DMS114 treated with DMSO at 0.1 percent for 48 hours (cell line): ENCODE measurements around the gene C11orf71.

Experiments used
- DNase-seq: peaks from one replicate; lab custom pipeline; 2025; ENCODE audit not compliant: unreplicated experiment; lab: John Stamatoyannopoulos, UW

The C11orf71 gene

DNA sequence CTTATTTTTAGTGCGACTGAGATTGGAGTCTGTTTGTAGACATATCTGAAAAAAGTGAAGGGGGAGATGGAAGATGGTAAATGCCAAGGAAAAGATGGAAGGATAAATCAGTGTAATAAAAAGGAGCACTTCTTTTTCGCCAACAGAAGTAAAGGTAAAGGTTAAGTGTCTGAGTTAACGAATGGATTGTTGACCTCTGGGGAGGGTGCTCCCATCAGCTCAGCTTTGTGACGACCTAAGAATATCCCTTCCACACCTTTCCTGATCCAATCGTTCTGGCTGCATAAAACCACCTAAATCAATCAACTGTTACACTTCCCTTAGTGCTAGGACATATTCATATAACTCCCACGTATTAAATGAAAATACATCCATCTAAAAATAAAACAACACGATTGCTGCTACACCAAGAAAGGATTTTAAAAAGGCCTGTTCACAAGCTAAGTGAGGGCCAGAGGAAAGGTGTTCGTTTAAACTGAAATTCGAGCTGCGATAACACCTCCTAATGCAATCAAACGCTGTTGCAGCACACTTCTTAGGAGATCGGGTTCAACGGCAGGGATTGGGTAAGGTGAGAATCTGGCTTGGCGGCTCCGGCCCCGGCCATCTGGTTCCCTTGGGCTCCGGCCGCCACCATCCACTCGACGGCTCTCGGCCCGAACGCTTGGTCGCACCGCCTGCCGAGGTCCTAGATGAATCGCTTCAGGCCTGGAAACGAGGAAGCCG lies 658 bp downstream of the C11orf71 start:
- no peak for DNase-seq

GRCh38 chr11:114398303-114398920 lies 1.9 kb downstream of the C11orf71 start:
- no peak for DNase-seq

DNA sequence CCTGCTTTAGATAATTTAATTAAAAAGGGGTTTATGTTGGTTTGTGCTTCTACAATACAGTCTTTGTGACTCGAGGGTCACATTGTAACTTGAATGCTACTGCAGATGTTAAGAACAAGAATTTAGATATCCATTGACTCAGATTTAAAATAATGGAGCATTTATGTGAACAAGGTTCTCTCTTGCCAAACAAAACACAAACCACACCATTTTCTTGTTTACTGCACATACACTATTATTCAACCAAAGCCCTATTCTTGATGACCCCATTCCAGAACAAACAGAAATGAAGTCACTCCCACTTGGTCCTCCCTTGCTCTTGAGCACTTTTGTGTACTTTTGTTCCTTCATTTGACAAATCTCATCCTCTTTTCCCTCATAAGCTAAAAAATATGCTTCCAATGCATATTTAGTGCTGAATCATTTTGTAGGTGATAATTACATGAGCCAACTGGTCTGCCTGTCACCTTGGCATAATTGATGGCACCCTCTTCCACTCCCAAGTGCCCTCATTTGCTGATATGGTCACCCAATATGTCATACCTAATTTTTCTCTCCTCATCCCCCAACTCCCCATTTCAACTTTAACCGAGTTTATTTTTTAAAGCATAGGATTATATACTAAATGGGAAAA lies 2.8 kb downstream of the C11orf71 start:
- no peak for DNase-seq

- no peak for DNase-seq
Measured at GRCh38 chr11:114396916-114397315, 3.4 kb downstream of the C11orf71 start.

DNA sequence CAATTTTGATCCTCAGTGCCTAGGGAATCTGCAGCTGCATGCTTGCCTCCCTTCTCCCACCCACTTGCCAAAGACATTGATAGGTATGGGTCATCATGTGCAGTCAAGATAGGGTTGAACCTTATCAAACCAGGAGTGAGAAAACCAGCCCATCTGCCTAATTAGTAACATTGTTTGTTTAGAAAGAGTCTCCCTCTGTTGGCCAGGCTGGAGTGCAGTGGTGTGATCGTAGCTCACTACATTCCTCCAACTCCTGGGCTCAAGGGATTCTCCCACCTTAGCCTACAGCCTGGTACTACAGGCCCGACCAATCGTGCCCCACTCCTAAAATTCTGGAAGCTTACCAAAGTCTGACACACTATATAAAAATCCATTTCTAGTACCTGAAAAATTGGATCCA lies 4.6 kb downstream of the C11orf71 start:
- no peak for DNase-seq

DNA sequence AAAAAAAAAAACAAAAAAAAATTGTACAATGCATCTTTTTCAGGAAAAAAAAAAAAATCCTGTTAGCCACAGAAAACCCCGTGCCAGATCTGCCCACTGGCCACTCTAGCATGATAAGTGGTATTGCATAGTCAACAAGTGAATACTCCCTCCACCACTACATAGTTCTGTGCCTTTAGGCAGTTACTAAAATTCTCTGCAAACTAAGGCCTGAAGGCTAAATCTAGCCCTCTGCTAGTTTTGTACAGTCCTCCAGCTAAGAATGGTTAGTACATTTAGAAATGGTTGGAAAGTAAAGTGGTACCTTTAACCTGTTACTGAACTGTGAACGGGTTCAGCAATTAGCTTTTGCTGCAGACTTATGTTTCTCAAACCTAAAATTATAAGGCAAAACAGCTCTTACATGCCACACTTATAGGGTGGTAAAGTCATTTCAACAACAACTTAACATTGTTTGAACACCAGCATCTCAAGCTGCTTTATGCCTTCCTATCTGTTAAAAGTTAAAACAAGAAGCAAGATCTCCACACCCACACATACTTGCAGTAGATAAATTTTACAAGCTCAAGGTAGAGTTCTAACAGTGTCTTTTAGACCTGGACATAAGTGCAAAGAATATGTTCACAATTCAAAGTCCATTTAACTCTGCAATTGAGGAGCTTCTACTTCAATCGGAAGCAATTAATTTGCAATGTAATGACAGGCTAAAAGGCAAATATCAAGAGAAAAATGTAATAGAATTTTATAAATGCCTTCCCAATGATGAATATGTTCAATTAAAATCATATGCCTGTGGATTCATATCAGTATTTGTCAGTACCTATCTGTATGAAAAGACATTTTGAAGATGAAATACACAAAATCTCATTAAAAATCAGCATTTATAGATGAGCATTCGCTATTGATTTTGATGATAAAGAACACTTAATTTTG lies 7.3 kb downstream of the C11orf71 start:
- DNase-seq: no peak

GRCh38 chr11:114386545-114386944 lies 13.8 kb downstream of the C11orf71 start:
- DNase-seq: no peak

- no peak for DNase-seq
Measured at GRCh38 chr11:114386131-114386530, 14.2 kb downstream of the C11orf71 start.

GRCh38 chr11:114384487-114384886 lies 15.8 kb downstream of the C11orf71 start:
- DNase-seq: no peak

DNA sequence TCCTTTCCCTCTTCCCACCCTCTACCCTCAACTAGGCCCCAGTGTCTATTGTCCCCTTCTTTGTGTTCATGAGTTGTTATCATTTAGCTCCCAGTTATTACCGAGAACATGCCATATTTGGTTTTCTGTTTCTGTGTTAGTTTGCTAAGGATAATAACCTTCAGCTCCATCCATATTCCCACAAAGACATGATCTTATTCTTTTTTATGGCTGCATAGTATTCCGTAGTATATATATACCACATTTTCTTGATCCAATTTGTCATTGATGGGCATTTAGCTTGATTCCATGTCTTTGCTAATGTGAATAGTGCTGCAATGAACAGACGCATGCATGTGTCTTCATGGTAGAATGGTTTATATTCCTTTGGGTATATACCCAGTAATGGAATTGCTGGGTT lies 17.8 kb downstream of the C11orf71 start:
- no peak for DNase-seq

- DNase-seq: no peak
Measured at GRCh38 chr11:114379394-114380069, 20.8 kb downstream of the C11orf71 start.

- DNase-seq: no peak
Measured at GRCh38 chr11:114377612-114378267, 22.6 kb downstream of the C11orf71 start.

DNA sequence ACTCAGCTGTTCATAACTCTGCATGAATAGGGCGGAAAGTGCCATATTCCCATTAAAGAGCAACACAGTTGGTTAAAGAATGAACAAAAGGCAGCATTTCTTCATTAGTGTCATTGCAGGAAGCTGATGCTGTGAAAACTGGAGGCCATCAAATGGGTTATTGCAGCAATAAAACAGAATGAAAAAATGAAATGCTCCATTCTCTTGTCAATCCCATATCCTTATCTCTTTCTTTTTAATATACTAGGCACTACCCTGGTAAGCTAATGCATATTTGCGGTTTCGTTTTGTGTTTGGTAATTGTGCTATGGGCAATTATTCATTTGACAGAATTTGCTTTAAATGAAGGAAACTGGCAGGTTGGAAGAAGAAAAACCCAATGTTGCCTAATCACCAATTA lies 25.3 kb downstream of the C11orf71 start:
- DNase-seq: no peak

GRCh38 chr11:114368918-114369680 lies 31.2 kb downstream of the C11orf71 start:
- no peak for DNase-seq

DNA sequence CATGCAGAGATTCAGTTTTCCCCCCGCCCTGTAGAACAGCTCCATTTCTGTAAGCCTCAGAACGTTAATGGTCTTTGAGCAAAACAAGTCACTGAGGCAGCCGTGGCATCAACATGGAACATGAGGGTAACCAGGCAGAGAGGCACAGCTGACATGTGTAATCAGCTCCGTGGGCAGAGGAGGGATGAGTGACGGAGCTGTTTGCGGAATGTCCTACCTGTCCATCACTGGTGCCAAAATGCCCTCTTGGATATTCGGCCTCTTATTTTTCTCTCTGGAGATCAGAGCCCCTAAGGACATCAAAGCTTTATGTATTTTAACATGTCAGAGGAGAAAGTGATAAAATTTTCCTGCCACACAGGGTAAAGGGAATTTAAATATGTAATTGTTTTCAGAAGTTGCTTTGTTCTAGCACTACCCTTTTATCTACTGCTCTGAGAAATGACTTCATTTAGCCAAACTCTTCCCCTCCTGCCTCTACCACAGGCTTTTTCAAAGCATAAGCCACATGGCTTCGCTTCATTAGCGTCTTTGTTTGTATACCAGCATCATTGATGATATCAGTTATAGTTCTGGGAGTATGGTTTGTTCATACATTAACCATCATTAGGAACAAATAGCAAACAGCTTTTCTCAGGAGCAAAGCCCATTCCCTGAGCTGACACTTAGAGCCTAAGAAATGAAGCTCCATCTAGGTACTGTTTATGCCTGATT lies 32.9 kb downstream of the C11orf71 start:
- DNase-seq: no peak

GRCh38 chr11:114366331-114367243 lies 33.7 kb downstream of the C11orf71 start:
- no peak for DNase-seq

GRCh38 chr11:114362958-114363357 lies 37.4 kb downstream of the C11orf71 start:
- no peak for DNase-seq

- no peak for DNase-seq
Measured at GRCh38 chr11:114362326-114362725, 38.0 kb downstream of the C11orf71 start.
